Lung (tissue), 12 donors: ENCODE results near the gene RCBTB1. TPM values are rescaled to one million over a fixed set of nuclear protein-coding genes. Genes with fewer than 3 reads are reported as not detected.
"Not testable (repeated sequence)": the region's sequence is repeated elsewhere in the genome, so short reads cannot be mapped to it uniquely, and the experiment has no call there.

Source experiments
- ATAC-seq: fragments of 200-7000 bp; cut with Tn5 transposase; one replicate; pipeline ENCODE4 v1.9.1; 2020; ENCODE audit warnings: moderate number of reproducible peaks; ENCODE audit not compliant: insufficient read depth, low FRiP score
- DNase-seq, 3 donors: peaks; one replicate each; pipeline ENCODE4 v3.0.0-alpha.2; 2013 to 2017
- H3K27ac ChIP-seq, 2 donors: one replicate each; pipeline ENCODE4 v1.5.1; 2013; ENCODE audit warnings: mild to moderate bottlenecking in 2 of 2, moderate library complexity in 2 of 2, control low read depth in 1 of 2, inconsistent platforms in 1 of 2, low read depth in 1 of 2, low read length in 1 of 2
- H3K27me3 ChIP-seq, 3 donors: one replicate each; pipeline ENCODE4 v1.5.1; 2013; ENCODE audit warnings: low read length in 2 of 3; ENCODE audit not compliant: control insufficient read depth in 3 of 3, insufficient read depth in 3 of 3
- H3K36me3 ChIP-seq, 4 donors: one replicate each; pipeline ENCODE4 v1.5.1; 2013; ENCODE audit warnings: low read length in 4 of 4, mild to moderate bottlenecking in 1 of 4, moderate library complexity in 1 of 4; ENCODE audit not compliant: control insufficient read depth in 4 of 4, insufficient read depth in 4 of 4
- H3K4me1 ChIP-seq, 5 donors: one replicate each; pipeline ENCODE4 v1.5.1; 2013; ENCODE audit warnings: low read length in 5 of 5, mild to moderate bottlenecking in 2 of 5, moderate library complexity in 1 of 5; ENCODE audit not compliant: control insufficient read depth in 5 of 5, insufficient read depth in 5 of 5
- H3K4me3 ChIP-seq: one replicate; pipeline ENCODE4 v1.5.1; 2013; ENCODE audit warnings: mild to moderate bottlenecking, control low read depth, moderate library complexity
- H3K9ac ChIP-seq, 2 donors: one replicate each; pipeline ENCODE4 v1.5.1; 2013; ENCODE audit warnings: low read length in 2 of 2, control low read depth in 1 of 2; ENCODE audit not compliant: insufficient read depth in 1 of 2
- H3K9me3 ChIP-seq, 4 donors: one replicate each; pipeline ENCODE4 v1.5.1; 2013; ENCODE audit warnings: low read length in 3 of 4, mild to moderate bottlenecking in 1 of 4, moderate library complexity in 1 of 4; ENCODE audit not compliant: control insufficient read depth in 4 of 4, insufficient read depth in 3 of 4
- WGBS, 2 donors: extraction: QIAGEN DNeasy Blood & Tissue Kit; methylation state at CpG; one replicate each; pipeline ENCODE4 v1.1.7; 2013; 5-methylcytosine and 5-hydroxymethylcytosine counted together
- polyA plus RNA-seq, 2 donors: library from polyadenylated mRNA; stranded (reverse); fragments of 200-250 nt; gene quantifications; one replicate each; pipeline ENCODE4 v1.2.1, GENCODE V29; 2013
- total RNA-seq, 2 donors: library from RNA; depleted of rRNA in 1 of 2; stranded (reverse); fragments of >200 nt in 1 of 2; gene quantifications; one replicate each; pipeline ENCODE4 v1.2.1, GENCODE V29; 2014 to 2021
- TF ChIP-seq, protein P1 (sequence below): IDR thresholded peaks from 2 replicates; pipeline ENCODE4 v1.5.1; 2012; ENCODE audit warnings: mild to moderate bottlenecking; ENCODE audit errors: control extremely low read depth, extremely low read depth
- donor health status: control.
- donor health status: control.
- donor health status: Bipolar disorder and iron deficiency.
- donor health status: healthy.
- donor health status: DM: yes; HTN: yes; CAD: no.

RCBTB1 gene
- total and polyA plus RNA-seq, 4 donors, result 12.0 to 25.4 (median 17.8) TPM

GRCh38 chr13:49607761-49608160 is 22.4 kb upstream of the RCBTB1 start:
- TF ChIP-seq, protein P1, sequence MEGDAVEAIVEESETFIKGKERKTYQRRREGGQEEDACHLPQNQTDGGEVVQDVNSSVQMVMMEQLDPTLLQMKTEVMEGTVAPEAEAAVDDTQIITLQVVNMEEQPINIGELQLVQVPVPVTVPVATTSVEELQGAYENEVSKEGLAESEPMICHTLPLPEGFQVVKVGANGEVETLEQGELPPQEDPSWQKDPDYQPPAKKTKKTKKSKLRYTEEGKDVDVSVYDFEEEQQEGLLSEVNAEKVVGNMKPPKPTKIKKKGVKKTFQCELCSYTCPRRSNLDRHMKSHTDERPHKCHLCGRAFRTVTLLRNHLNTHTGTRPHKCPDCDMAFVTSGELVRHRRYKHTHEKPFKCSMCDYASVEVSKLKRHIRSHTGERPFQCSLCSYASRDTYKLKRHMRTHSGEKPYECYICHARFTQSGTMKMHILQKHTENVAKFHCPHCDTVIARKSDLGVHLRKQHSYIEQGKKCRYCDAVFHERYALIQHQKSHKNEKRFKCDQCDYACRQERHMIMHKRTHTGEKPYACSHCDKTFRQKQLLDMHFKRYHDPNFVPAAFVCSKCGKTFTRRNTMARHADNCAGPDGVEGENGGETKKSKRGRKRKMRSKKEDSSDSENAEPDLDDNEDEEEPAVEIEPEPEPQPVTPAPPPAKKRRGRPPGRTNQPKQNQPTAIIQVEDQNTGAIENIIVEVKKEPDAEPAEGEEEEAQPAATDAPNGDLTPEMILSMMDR, result no peak
- WGBS, 2 donors, result 27 to 55% methylated on average over 5 of the region's 5 CpGs

GRCh38 chr13:49606747-49607648 is 21.6 kb upstream of the RCBTB1 start:
- TF ChIP-seq, protein P1, result peak; percentile 90
- Histone ChIP-seq H3K4me1 (peaks cover 0 to 2% (median 0%) of the 10 kb centered on the region in 5 donors), H3K27ac (no peak overlapping the region), H3K4me3 (no peak overlapping the region), H3K9ac (peak overlapping the region in 1 of 2 donors; percentile 84), H3K27me3 (no peaks in the 10 kb centered on the region), H3K9me3 (no peaks in the 10 kb centered on the region), H3K36me3 (peaks cover 0 to 1% (median 0%) of the 10 kb centered on the region in 4 donors)
- ATAC-seq, result peak; percentile 98
- peak; percentile 85 to 93 (median 90) for DNase-seq
- WGBS, 2 donors, result 32 to 33% methylated on average over 15 of the region's 15 CpGs

More at GRCh38 chr13:49607761-49608160, 22.4 kb upstream of the RCBTB1 start:
- no peak overlapping the region for H3K9ac ChIP-seq
- H3K4me3 ChIP-seq, result no peak overlapping the region
- ATAC-seq, result no peak
- no peak overlapping the region for H3K27ac ChIP-seq
- no peaks in the 10 kb centered on the region for H3K27me3 ChIP-seq
- H3K4me1 ChIP-seq, result peaks cover 0 to 2% (median 0%) of the 10 kb centered on the region in 5 donors
- DNase-seq, result no peak
- H3K36me3 ChIP-seq, result peaks cover 0 to 1% (median 0%) of the 10 kb centered on the region in 4 donors
- no peaks in the 10 kb centered on the region for H3K9me3 ChIP-seq

- Histone ChIP-seq H3K9ac (no peak overlapping the region), H3K4me3 (no peak overlapping the region), H3K4me1 (peaks cover 0 to 2% (median 0%) of the 10 kb centered on the region in 5 donors), H3K36me3 (peaks cover 0 to 1% (median 0%) of the 10 kb centered on the region in 4 donors), H3K9me3 (no peaks in the 10 kb centered on the region), H3K27ac (no peak overlapping the region), H3K27me3 (no peaks in the 10 kb centered on the region)
- TF ChIP-seq, protein P1, result no peak
- ATAC-seq (no peak), DNase-seq (peak in 1 of 3 donors; percentile 26)
- WGBS, 2 donors, result 37 to 69% methylated on average over 5 of the region's 5 CpGs
These were observed 19.2 kb upstream of the RCBTB1 start for GRCh38 chr13:49604570-49604969.

DNA sequence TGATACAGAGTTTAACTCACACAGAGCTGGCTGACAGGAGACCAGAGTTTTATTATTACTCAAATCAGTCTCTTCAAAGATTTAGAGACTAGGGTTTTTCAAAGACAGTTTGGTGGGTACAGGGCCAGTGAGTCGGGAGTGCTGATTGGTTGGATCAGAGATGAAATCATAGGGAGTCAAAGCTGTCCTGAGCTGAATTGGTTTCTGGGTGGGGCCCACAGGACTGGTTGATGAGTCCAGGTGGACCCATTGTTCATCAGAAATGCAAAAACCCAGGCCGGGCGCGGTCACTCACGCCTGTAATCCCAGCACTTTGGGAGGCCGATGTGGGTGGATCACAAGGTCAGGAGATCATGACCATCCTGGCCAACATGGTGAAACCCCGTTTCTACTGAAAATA is 17.3 kb upstream of the RCBTB1 start:
- 96 to 97% methylated on average over 7 of the region's 7 CpGs for WGBS, 2 donors
- not testable (repeated sequence) for H3K36me3 ChIP-seq, H3K9ac ChIP-seq, H3K4me3 ChIP-seq, H3K27me3 ChIP-seq, ATAC-seq, H3K27ac ChIP-seq, DNase-seq, H3K9me3 ChIP-seq, H3K4me1 ChIP-seq
